AG09309 (cell line): ENCODE data around the gene BAK1.

ENCODE experiments used
- DNase-seq: peaks from one replicate; pipeline ENCODE4 v3.0.0-alpha.2; 2010; ENCODE audit warnings: low read depth
- H3K4me3 ChIP-seq: 2 replicates; pipeline ENCODE4 v1.5.1; 2011; ENCODE audit warnings: mild to moderate bottlenecking, low read depth, low read length, moderate library complexity; ENCODE audit not compliant: control insufficient read depth
- TF ChIP-seq, protein P1 (sequence below): IDR thresholded peaks from 2 replicates; pipeline ENCODE4 v1.5.1; 2011; ENCODE audit warnings: mild to moderate bottlenecking, low read depth, low read length, inconsistent platforms; ENCODE audit not compliant: insufficient read depth, control insufficient read depth; ENCODE audit errors: missing control alignments

The BAK1 gene

DNA sequence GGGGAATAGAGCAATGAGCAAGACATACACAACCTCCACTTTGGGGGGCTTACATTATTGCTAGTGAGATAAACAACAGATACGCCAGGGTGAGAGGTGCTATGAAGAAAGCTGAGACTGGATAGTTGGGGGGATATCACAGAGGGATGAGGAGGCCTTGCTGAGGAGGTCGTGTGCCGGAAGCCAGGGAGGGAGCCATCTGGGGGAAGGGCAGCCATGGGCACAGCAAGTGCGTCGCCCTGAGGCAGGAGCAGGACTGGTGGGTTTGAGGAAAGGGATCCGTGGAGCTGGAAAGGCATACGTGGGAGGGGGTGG, 12.2 kb upstream of the BAK1 start:
- H3K4me3 ChIP-seq, result no peak overlapping the region
- TF ChIP-seq, protein P1, sequence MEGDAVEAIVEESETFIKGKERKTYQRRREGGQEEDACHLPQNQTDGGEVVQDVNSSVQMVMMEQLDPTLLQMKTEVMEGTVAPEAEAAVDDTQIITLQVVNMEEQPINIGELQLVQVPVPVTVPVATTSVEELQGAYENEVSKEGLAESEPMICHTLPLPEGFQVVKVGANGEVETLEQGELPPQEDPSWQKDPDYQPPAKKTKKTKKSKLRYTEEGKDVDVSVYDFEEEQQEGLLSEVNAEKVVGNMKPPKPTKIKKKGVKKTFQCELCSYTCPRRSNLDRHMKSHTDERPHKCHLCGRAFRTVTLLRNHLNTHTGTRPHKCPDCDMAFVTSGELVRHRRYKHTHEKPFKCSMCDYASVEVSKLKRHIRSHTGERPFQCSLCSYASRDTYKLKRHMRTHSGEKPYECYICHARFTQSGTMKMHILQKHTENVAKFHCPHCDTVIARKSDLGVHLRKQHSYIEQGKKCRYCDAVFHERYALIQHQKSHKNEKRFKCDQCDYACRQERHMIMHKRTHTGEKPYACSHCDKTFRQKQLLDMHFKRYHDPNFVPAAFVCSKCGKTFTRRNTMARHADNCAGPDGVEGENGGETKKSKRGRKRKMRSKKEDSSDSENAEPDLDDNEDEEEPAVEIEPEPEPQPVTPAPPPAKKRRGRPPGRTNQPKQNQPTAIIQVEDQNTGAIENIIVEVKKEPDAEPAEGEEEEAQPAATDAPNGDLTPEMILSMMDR, result no peak
- DNase-seq, result no peak

GRCh38 chr6:33591424-33592032, 11.5 kb upstream of the BAK1 start:
- TF ChIP-seq, protein P1, result no peak
- no peak overlapping the region for H3K4me3 ChIP-seq
- no peak for DNase-seq

GRCh38 chr6:33590531-33591198, 10.6 kb upstream of the BAK1 start:
- DNase-seq, result no peak
- H3K4me3 ChIP-seq, result no peak overlapping the region
- TF ChIP-seq, protein P1, result no peak

DNA sequence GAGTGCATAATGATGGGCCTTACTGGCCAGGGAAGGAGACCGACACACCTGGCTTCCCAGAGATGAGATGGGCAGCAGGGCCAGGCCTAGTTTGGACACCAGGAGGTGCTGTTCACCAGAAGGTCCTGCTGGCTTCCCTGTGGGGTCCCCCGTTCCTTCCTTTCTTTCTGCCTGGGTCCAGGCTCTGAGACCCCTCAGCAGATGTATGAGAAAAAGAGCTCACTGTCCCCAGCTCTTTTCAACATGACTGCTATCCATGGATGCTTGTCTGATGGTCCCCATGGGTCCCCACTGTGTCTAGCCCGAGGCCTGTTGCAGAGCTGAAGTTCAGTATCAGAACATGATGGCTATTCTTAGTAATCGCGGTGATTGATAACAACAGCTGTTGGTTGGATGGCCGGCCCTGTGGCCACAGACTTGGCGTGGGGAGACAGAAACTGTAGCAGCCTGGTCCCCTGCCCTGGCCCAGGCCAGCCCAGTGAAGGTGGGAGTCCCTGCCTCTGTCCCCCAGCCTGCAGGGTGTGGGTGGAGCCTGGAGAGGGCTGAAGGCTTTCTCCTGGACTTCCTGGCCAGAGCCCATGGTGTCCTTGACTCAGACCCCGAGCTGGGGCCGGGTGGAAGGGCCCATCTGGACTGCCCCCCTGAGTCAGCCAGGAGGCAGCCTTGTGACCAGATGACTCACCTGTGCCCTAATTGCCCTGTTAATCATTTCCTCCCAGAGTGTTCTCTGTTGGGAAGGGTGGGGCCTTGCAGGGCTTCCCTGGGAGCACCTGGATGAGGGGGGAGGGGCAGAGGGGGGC, 9.9 kb upstream of the BAK1 start:
- TF ChIP-seq, protein P1, result peak; percentile 98
- no peak overlapping the region for H3K4me3 ChIP-seq
- no peak for DNase-seq

DNA sequence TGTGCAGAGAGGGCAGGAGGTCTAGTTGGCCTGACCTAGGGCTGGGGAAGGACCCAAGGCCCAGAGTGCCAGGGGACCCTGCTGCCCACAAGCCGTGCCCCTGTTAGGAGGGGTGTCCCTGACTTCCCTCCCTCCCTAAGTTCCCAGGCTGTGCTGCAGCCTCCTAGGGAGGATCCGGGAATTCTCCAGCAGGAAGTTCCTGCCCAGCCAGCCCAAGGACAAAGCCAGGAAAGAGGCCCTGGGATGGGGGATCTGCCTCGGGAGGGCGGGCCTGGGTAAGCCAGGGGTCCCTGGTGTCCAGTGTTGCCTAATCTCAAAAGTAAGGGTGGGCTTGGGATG, 9.3 kb upstream of the BAK1 start:
- no peak for DNase-seq
- TF ChIP-seq, protein P1, result no peak

DNA sequence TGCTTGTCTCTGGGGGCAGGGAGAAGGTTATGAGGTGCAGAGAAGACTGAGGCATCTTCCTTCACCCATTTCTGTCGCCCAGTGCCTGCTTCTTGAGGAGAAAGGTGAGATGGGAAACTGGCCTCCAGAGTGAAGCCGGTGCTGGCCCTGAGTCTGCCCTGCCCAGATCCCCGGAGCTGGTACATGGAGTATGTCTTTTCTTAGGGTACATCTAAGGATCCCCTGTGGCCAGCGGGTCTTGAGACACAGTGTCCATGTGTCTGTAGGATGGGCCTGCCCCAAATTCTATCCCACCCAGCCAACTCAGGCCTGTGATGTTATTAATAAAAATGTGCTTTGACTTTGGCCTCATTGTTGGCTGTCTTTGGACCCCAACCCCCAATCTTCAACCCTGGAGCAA, 8.8 kb upstream of the BAK1 start:
- no peak overlapping the region for H3K4me3 ChIP-seq
- TF ChIP-seq, protein P1, result no peak
- DNase-seq, result no peak

More for the DNA sequence above, 9.3 kb upstream of the BAK1 start:
- H3K4me3 ChIP-seq, result no peak overlapping the region
